GM21529 (cell line): ENCODE results near the gene CLCN6.

ENCODE experiments used
- ATAC-seq: cut with Tn5 transposase; IDR thresholded peaks from one replicate; pipeline ENCODE4 v1.9.1; 2021; ENCODE audit not compliant: unreplicated experiment

CLCN6 gene

GRCh38 chr1:11805422-11806306 lies at the start of gene CLCN6, which contains the start of gene MTHFR:
TSS of gene CLCN6 (plus strand) at chr1:11806191. CDS start at chr1:11806263, 72 bp downstream.
TSS of gene MTHFR (minus strand) at chr1:11805964. CDS start at chr1:11803116, 2,848 bp downstream.
- peak; percentile 78 for ATAC-seq

- no peak for ATAC-seq
Measured at GRCh38 chr1:11757047-11757446, 48.9 kb upstream of the CLCN6 start.

GRCh38 chr1:11759791-11760190 lies 46.2 kb upstream of the CLCN6 start:
- ATAC-seq = no peak

- no peak for ATAC-seq
Measured at GRCh38 chr1:11761285-11761684, 44.7 kb upstream of the CLCN6 start.

- no peak for ATAC-seq
Measured at GRCh38 chr1:11761988-11762406, 44.0 kb upstream of the CLCN6 start, which contains the start of gene C1orf167. TSS of gene C1orf167 (plus strand) at chr1:11762193. CDS start at chr1:11764401, 2,208 bp downstream.

- no peak for ATAC-seq
Measured at GRCh38 chr1:11764115-11764514, 41.9 kb upstream of the CLCN6 start.

GRCh38 chr1:11764519-11764918 lies 41.5 kb upstream of the CLCN6 start:
- no peak for ATAC-seq

GRCh38 chr1:11765661-11766428 lies 40.1 kb upstream of the CLCN6 start:
- no peak for ATAC-seq

GRCh38 chr1:11766429-11766776 lies 39.6 kb upstream of the CLCN6 start:
- no peak for ATAC-seq

GRCh38 chr1:11767922-11768704 lies 37.9 kb upstream of the CLCN6 start:
- ATAC-seq = no peak

- ATAC-seq = no peak
Measured at GRCh38 chr1:11768821-11769220, 37.2 kb upstream of the CLCN6 start.

- no peak for ATAC-seq
Measured at GRCh38 chr1:11769274-11769673, 36.7 kb upstream of the CLCN6 start.

- ATAC-seq = no peak
Measured at GRCh38 chr1:11770011-11770410, 36.0 kb upstream of the CLCN6 start.

GRCh38 chr1:11771481-11772043 lies 34.4 kb upstream of the CLCN6 start:
- no peak for ATAC-seq

- ATAC-seq = no peak
Measured at GRCh38 chr1:11772458-11772857, 33.5 kb upstream of the CLCN6 start.

GRCh38 chr1:11774753-11775152 lies 31.2 kb upstream of the CLCN6 start:
- no peak for ATAC-seq

GRCh38 chr1:11777658-11778322 lies 28.2 kb upstream of the CLCN6 start:
- ATAC-seq = no peak

GRCh38 chr1:11778336-11778735 lies 27.7 kb upstream of the CLCN6 start:
- no peak for ATAC-seq

- no peak for ATAC-seq
Measured at GRCh38 chr1:11778844-11779623, 27.0 kb upstream of the CLCN6 start.
